DOHH2 (cell line): ENCODE results near the gene PPP1R13B.
A peak's percentile ranks its signal among the peaks of the same experiment; 100 is the strongest.

Experiments used
- H3F3A ChIP-seq: fragments of 200-600 bp; sonication (generic), shearing (Covaris generic); 2 replicates; pipeline ENCODE4 v1.6.0; 2016; ENCODE audit warnings: antibody characterized with exemption, mild to moderate bottlenecking; ENCODE audit not compliant: control insufficient read depth, insufficient read depth
- H3K27ac ChIP-seq: fragments of 200-600 bp; sonication (generic); 2 replicates; pipeline ENCODE4 v1.5.1; 2014; ENCODE audit warnings: low read depth, mild to moderate bottlenecking, low read length, moderate library complexity
- H3K27me3 ChIP-seq: fragments of 200-600 bp; sonication (generic); 2 replicates; pipeline ENCODE4 v1.6.1; 2014; ENCODE audit warnings: mild to moderate bottlenecking, low read length, mixed read lengths; ENCODE audit not compliant: control insufficient read depth
- H3K36me3 ChIP-seq: fragments of 200-600 bp; sonication (generic); 2 replicates; pipeline ENCODE4 v1.6.1; 2014; ENCODE audit warnings: mild to moderate bottlenecking, low read length, moderate library complexity, mixed read lengths; ENCODE audit not compliant: control insufficient read depth
- H3K4me1 ChIP-seq: fragments of 200-600 bp; sonication (generic); 2 replicates; pipeline ENCODE4 v1.6.1; 2014; ENCODE audit warnings: mild to moderate bottlenecking, low read length, mixed read lengths; ENCODE audit not compliant: control insufficient read depth
- H3K4me2 ChIP-seq: fragments of 200-600 bp; sonication (generic); 2 replicates; pipeline ENCODE4 v1.6.0; 2014; ENCODE audit warnings: mild to moderate bottlenecking, low read length, moderate library complexity
- H3K4me3 ChIP-seq: fragments of 200-600 bp; sonication (generic); 2 replicates; pipeline ENCODE4 v1.5.1; 2014; ENCODE audit warnings: mild to moderate bottlenecking, low read length, mixed read lengths
- H3K79me2 ChIP-seq: fragments of 200-600 bp; sonication (generic); 2 replicates; pipeline ENCODE4 v1.6.1; 2014; ENCODE audit warnings: mild to moderate bottlenecking, low read length, mixed read lengths; ENCODE audit not compliant: control insufficient read depth
- H3K9me2 ChIP-seq: fragments of 200-600 bp; sonication (generic); replicated peaks from 2 replicates; pipeline ENCODE4 v1.6.1; 2014; ENCODE audit warnings: mild to moderate bottlenecking, low read length, mixed read lengths; ENCODE audit not compliant: control insufficient read depth
- H3K9me3 ChIP-seq: fragments of 200-600 bp; sonication (generic); 2 replicates; pipeline ENCODE4 v1.6.1; 2014; ENCODE audit warnings: antibody characterized with exemption, low read length, mixed read lengths; ENCODE audit not compliant: control insufficient read depth, insufficient read depth
- H4K20me1 ChIP-seq: fragments of 200-600 bp; sonication (generic); 2 replicates; pipeline ENCODE4 v1.6.0; 2014; ENCODE audit warnings: low read depth, mild to moderate bottlenecking, antibody characterized with exemption, low read length, moderate library complexity; ENCODE audit not compliant: control insufficient read depth, insufficient read depth
- EZH2phosphoT487 ChIP-seq: fragments of 200-600 bp; sonication (generic); IDR thresholded peaks from 2 replicates; pipeline ENCODE4 v1.6.1; 2017; ENCODE audit warnings: borderline replicate concordance, mild to moderate bottlenecking, antibody characterized with exemption, low read length, moderate library complexity, mixed read lengths
- TF ChIP-seq, protein P1 (sequence below): fragments of 200-600 bp; sonication (generic); IDR thresholded peaks from one replicate; pipeline ENCODE4 v1.5.1; 2014; ENCODE audit warnings: antibody characterized with exemption, mild to moderate bottlenecking, low read depth, low read length; ENCODE audit not compliant: poor library complexity, severe bottlenecking

The PPP1R13B gene

DNA sequence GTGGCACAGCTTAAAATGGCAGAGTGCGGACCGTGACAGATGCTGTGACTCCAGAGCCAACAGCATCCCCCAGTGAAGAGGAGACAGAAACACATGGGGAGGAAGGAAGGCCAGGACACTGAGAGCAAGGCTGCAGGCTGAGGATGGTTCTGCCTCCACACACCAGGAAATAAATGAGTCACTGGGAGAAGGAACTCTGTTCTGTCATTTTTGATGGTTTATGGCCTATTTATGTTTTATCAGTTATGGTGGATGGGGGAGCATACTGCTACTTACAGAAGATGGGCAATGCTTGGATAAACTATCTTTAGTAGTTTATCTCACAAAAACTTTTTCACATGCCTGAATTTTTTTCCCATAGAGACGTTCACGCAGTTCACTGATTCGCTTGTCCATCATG, 97.9 kb downstream of the PPP1R13B start:
- TF ChIP-seq, protein P1, sequence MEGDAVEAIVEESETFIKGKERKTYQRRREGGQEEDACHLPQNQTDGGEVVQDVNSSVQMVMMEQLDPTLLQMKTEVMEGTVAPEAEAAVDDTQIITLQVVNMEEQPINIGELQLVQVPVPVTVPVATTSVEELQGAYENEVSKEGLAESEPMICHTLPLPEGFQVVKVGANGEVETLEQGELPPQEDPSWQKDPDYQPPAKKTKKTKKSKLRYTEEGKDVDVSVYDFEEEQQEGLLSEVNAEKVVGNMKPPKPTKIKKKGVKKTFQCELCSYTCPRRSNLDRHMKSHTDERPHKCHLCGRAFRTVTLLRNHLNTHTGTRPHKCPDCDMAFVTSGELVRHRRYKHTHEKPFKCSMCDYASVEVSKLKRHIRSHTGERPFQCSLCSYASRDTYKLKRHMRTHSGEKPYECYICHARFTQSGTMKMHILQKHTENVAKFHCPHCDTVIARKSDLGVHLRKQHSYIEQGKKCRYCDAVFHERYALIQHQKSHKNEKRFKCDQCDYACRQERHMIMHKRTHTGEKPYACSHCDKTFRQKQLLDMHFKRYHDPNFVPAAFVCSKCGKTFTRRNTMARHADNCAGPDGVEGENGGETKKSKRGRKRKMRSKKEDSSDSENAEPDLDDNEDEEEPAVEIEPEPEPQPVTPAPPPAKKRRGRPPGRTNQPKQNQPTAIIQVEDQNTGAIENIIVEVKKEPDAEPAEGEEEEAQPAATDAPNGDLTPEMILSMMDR, result no peak
- no peak for TF ChIP-seq EZH2phosphoT487
- Histone ChIP-seq H3K36me3 (no peaks in the 10 kb centered on the region; the same call in 1 of the 2 replicates), H3K9me3 (no peaks in the 10 kb centered on the region), H3K79me2 (no peaks in the 10 kb centered on the region), H3K4me1 (peaks cover 13% of the 10 kb centered on the region), H3F3A (no peaks in the 10 kb centered on the region), H3K27me3 (no peaks in the 10 kb centered on the region), H3K4me2 (no peak overlapping the region), H3K4me3 (no peak overlapping the region), H3K9me2 (no peaks in the 10 kb centered on the region), H3K27ac (no peak overlapping the region), H4K20me1 (no peaks in the 10 kb centered on the region)

DNA sequence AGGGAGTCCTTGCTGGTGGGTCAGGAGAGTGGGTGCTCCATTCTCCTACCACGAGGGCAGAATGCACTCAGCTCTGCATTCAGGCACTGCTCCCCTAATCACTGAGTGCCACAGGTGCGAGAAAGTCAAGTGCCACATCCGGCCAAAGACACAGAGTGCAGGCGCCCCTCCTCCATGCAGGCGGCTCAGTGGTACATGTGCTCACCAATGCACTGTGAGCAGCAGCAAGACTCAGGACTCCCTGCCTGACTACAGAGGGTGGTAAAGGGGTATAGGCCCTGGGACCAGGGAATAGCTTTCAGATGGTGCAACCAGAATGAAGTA, 98.9 kb downstream of the PPP1R13B start:
- Histone ChIP-seq H3F3A (no peaks in the 10 kb centered on the region), H3K9me2 (no peaks in the 10 kb centered on the region), H3K4me1 (peaks cover 20% of the 10 kb centered on the region), H3K79me2 (no peaks in the 10 kb centered on the region), H3K9me3 (no peaks in the 10 kb centered on the region), H3K4me2 (peak overlapping the region; percentile 35), H3K4me3 (0 out of 2 replicates have a peak overlapping the region, but pooled peaks have one; percentile 2), H3K27ac (no peak overlapping the region), H3K27me3 (no peaks in the 10 kb centered on the region), H3K36me3 (no peaks in the 10 kb centered on the region; the same call in 1 of the 2 replicates), H4K20me1 (no peaks in the 10 kb centered on the region)
- TF ChIP-seq, protein P1, result no peak
- TF ChIP-seq EZH2phosphoT487, result no peak

DNA sequence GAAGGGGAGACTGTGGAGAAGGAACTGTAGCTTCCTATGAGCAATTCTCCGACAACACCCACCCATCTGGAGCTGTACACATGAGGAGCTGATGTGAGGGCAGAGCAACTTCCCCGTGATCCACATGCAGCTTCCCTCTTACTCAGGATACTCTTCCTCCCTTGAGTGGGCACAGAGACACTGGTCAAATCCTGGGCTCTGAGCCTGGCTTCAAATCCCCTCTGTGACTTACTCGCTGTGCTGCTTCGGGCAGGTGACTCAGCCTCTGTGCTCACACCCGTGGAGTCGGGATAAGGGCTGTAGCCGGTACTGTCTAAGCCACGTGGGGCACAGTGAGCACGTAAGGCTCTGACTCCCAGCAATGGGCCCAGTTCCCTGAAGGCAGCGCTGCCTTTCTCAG, 100.7 kb downstream of the PPP1R13B start:
- Histone ChIP-seq H3K4me1 (peaks cover 20% of the 10 kb centered on the region), H3K9me3 (no peaks in the 10 kb centered on the region), H4K20me1 (no peaks in the 10 kb centered on the region), H3K27me3 (no peaks in the 10 kb centered on the region), H3F3A (no peaks in the 10 kb centered on the region), H3K9me2 (no peaks in the 10 kb centered on the region), H3K79me2 (no peaks in the 10 kb centered on the region), H3K4me2 (no peak overlapping the region), H3K36me3 (no peaks in the 10 kb centered on the region; the same call in none of the 2 replicates), H3K4me3 (no peak overlapping the region), H3K27ac (no peak overlapping the region)
- TF ChIP-seq EZH2phosphoT487, result no peak

DNA sequence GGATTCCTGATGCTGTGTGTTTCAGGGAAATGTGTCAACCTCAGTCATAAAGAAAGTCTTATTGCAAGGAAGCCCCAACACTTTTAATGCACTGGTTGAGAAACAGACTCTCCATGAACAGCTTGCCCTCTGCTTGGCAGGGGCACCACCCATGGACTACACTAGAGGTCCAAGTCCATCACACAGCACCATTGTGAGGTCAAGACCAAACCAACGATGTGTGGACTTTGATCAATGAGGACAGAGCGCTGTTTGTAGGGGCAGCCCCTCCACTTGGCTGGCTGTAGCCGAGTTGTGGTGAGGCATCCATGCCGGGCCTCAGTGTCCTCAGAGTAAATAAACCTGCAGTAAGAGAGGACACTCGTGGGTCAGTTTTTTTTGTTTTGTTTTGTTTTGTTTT, 102.0 kb downstream of the PPP1R13B start:
- Histone ChIP-seq H4K20me1 (no peaks in the 10 kb centered on the region), H3K4me2 (no peak overlapping the region), H3K9me2 (no peaks in the 10 kb centered on the region), H3K9me3 (no peaks in the 10 kb centered on the region), H3K27ac (no peak overlapping the region), H3K4me3 (no peak overlapping the region), H3K27me3 (no peaks in the 10 kb centered on the region), H3K79me2 (no peaks in the 10 kb centered on the region), H3F3A (no peaks in the 10 kb centered on the region), H3K4me1 (peaks cover 20% of the 10 kb centered on the region), H3K36me3 (no peaks in the 10 kb centered on the region; the same call in none of the 2 replicates)
- TF ChIP-seq, protein P1, result no peak
- TF ChIP-seq EZH2phosphoT487, result no peak
